Activated CD8-positive, alpha-beta memory T cell treated with anti-CD3 and anti-CD28 coated beads, Interleukin-2, amount 10 ng/mL, durations not matched to agents 7 days and 5 days (primary cell): ENCODE measurements around the gene ETDB. TPM values are rescaled to one million over a fixed set of nuclear protein-coding genes. Genes with fewer than 3 reads are reported as not detected.

Experiments
- ATAC-seq: fragments of 150-1000 bp; cut with Tn5 transposase; one replicate; pipeline ENCODE4 v1.10.0; 2021; ENCODE audit warnings: moderate library complexity
- CTCF ChIA-PET: fragments of 350-600 bp; sonication (Branson Sonifier 250); formaldehyde crosslinking; loops from one replicate; lab custom pipeline; 2021; ENCODE audit warnings: antibody characterized with exemption; lab: Charles Lee
- DNase-seq: peaks from one replicate; pipeline ENCODE4 v3.0.0-alpha.2; 2020
- H3K27ac Mint-ChIP-seq: one replicate; pipeline ENCODE4 v1.8.0; 2021; ENCODE audit warnings: mild to moderate bottlenecking, mixed read lengths
- H3K27me3 Mint-ChIP-seq: one replicate; pipeline ENCODE4 v1.8.0; 2021; ENCODE audit warnings: mixed read lengths
- H3K36me3 Mint-ChIP-seq: one replicate; pipeline ENCODE4 v1.8.0; 2021; ENCODE audit warnings: mild to moderate bottlenecking, mixed read lengths
- H3K4me1 Mint-ChIP-seq: one replicate; pipeline ENCODE4 v1.8.0; 2021; ENCODE audit warnings: mixed read lengths
- H3K4me3 Mint-ChIP-seq: one replicate; pipeline ENCODE4 v1.8.0; 2021; ENCODE audit warnings: mild to moderate bottlenecking, moderate library complexity, mixed read lengths
- H3K9me3 Mint-ChIP-seq: one replicate; pipeline ENCODE4 v1.8.0; 2022; ENCODE audit warnings: low read depth, mixed read lengths
- total RNA-seq, 2 experiments: library from RNA; stranded (reverse); gene quantifications; one replicate each; pipeline ENCODE4 v1.2.3, GENCODE V29; 2021

The ETDB gene
- total RNA-seq, 2 experiments from 2014 or later: not detected

- H3K9me3 Mint-ChIP-seq: no peaks in the 10 kb centered on the region
- H3K27me3 Mint-ChIP-seq: no peaks in the 10 kb centered on the region
- H3K36me3 Mint-ChIP-seq: no peaks in the 10 kb centered on the region
- CTCF ChIA-PET: no interaction called here
- H3K4me1 Mint-ChIP-seq: peaks cover 7% of the 10 kb centered on the region
- no peak for ATAC-seq
- no peak overlapping the region for H3K4me3 Mint-ChIP-seq
- no peak overlapping the region for H3K27ac Mint-ChIP-seq
- no peak for DNase-seq
Measured at GRCh38 chrX:135089126-135089525, 31.2 kb downstream of the ETDB start.

GRCh38 chrX:135087867-135088266 lies 32.5 kb downstream of the ETDB start:
- Mint-ChIP-seq H3K4me1 (peaks cover 7% of the 10 kb centered on the region), H3K27me3 (no peaks in the 10 kb centered on the region), H3K27ac (no peak overlapping the region), H3K4me3 (no peak overlapping the region), H3K36me3 (no peaks in the 10 kb centered on the region), H3K9me3 (no peaks in the 10 kb centered on the region)
- CTCF ChIA-PET: no interaction called here
- no peak for ATAC-seq
- no peak for DNase-seq

GRCh38 chrX:135086197-135086854 lies 34.0 kb downstream of the ETDB start:
- no peak overlapping the region for H3K27ac Mint-ChIP-seq
- H3K4me1 Mint-ChIP-seq: peaks cover 7% of the 10 kb centered on the region
- CTCF ChIA-PET: interaction anchor here (0.5 to 1.5 kb wide), 6 partner anchors 11 to 138 kb away, joined by 3 to 8 read pairs (median 4); no protein-coding TSS in a partner anchor
- peak; percentile 56 for DNase-seq
- no peaks in the 10 kb centered on the region for H3K9me3 Mint-ChIP-seq
- peak; percentile 91 for ATAC-seq
- H3K4me3 Mint-ChIP-seq: no peak overlapping the region
- H3K36me3 Mint-ChIP-seq: no peaks in the 10 kb centered on the region
- H3K27me3 Mint-ChIP-seq: no peaks in the 10 kb centered on the region

- CTCF ChIA-PET: no interaction called here
- DNase-seq (no peak), ATAC-seq (no peak)
- Mint-ChIP-seq H3K4me1 (peaks cover 6% of the 10 kb centered on the region), H3K27ac (no peak overlapping the region), H3K9me3 (no peaks in the 10 kb centered on the region), H3K4me3 (no peak overlapping the region), H3K36me3 (no peaks in the 10 kb centered on the region), H3K27me3 (peaks cover 13% of the 10 kb centered on the region)
Measured at GRCh38 chrX:135081693-135082404, 38.5 kb downstream of the ETDB start.

Other genes starting within 250 kb of the ETDB start
- gene MOSPD1, start 205.3 kb downstream of the ETDB start, total RNA-seq: 10 to 100 TPM in 1 of 2 experiments, 1 to 10 TPM in 1; 9.7 to 17.3 TPM
- gene SMIM10, start 129.5 kb downstream of the ETDB start, total RNA-seq: 1 to 10 TPM in 1 of 2 experiments, under 1 TPM in 1; 0.44 to 1.1 TPM
- under 1 TPM in 1 of 2 experiments, not detected in 1; 0.42 TPM for gene RTL8B, start 98.0 kb downstream of the ETDB start, total RNA-seq
- gene RTL8C, start 88.2 kb downstream of the ETDB start, total RNA-seq: 10 to 100 TPM; 22.1 to 25.9 TPM
- gene RTL8A, start 68.4 kb downstream of the ETDB start, total RNA-seq: 10 to 100 TPM in 1 of 2 experiments, 1 to 10 TPM in 1; 9.6 to 13.3 TPM
- not detected for gene SMIM10L2B, start 21.8 kb downstream of the ETDB start, total RNA-seq
- gene CT55, start 50.9 kb upstream of the ETDB start, total RNA-seq: not detected
- not detected for gene ETDA, start 131.5 kb upstream of the ETDB start, total RNA-seq
- gene ETDC, start 189.0 kb upstream of the ETDB start, total RNA-seq: not detected
- 10 to 100 TPM; 10.4 to 13.1 TPM for gene ZNF75D, start 223.6 kb upstream of the ETDB start, total RNA-seq
- gene ZNF449, start 224.3 kb upstream of the ETDB start, total RNA-seq: 1 to 10 TPM; 3.0 to 4.3 TPM